B cell (primary cell): ENCODE measurements around the gene JARID2.

Experiments used
- CTCF ChIP-seq: fragments of 200-600 bp; IDR thresholded peaks from one replicate; pipeline ENCODE4 v1.8.0; 2022; ENCODE audit warnings: antibody characterized with exemption, mild to moderate bottlenecking
- EZH2 ChIP-seq: IDR thresholded peaks from 2 replicates; pipeline ENCODE4 v1.6.1; 2012; ENCODE audit warnings: borderline replicate concordance, low read depth, mild to moderate bottlenecking, moderate library complexity, low read length; ENCODE audit not compliant: insufficient read depth, poor library complexity, severe bottlenecking

- TF ChIP-seq CTCF (no peak), EZH2 (no peak)
Observed at GRCh38 chr6:15519681-15520080, 273.8 kb downstream of the JARID2 start.
